Keratinocyte (primary cell): ENCODE data around the gene DENND4A. TPM values are rescaled to one million over a fixed set of nuclear protein-coding genes. Genes with fewer than 3 reads are reported as not detected.

ENCODE experiments used
- DNase-seq: peaks from one replicate; pipeline ENCODE4 v3.0.0-alpha.2; 2011; ENCODE audit warnings: low read depth, missing footprints, low spot score
- FAIRE-seq: peaks from 2 replicates; lab custom pipeline; 2011; peaks lifted over from hg19 to GRCh38; lab: Jason Lieb, UNC
- H2AFZ ChIP-seq: 2 replicates; pipeline ENCODE4 v1.6.0; 2012; ENCODE audit warnings: low read length, control low read depth, inconsistent platforms; ENCODE audit not compliant: control insufficient read depth
- H3K27ac ChIP-seq: 2 replicates; pipeline ENCODE4 v1.5.1; 2011; ENCODE audit warnings: low read length; ENCODE audit not compliant: control insufficient read depth, insufficient read depth
- H3K27me3 ChIP-seq: 3 replicates; pipeline ENCODE4 v1.6.0; 2011; ENCODE audit warnings: low read length; ENCODE audit not compliant: control insufficient read depth, insufficient read depth; ENCODE audit errors: extremely low read depth
- H3K36me3 ChIP-seq, 2 experiments: 2 replicates in 1 of 2; 3 replicates in 1 of 2; pipeline ENCODE4 v1.5.1; 2011; ENCODE audit warnings: low read length in 2 of 2, mild to moderate bottlenecking in 1 of 2; ENCODE audit not compliant: control insufficient read depth in 2 of 2, insufficient read depth in 2 of 2; ENCODE audit errors: extremely low read depth in 1 of 2
- H3K4me1 ChIP-seq: 3 replicates; pipeline ENCODE4 v1.5.1; 2011; ENCODE audit warnings: low read length; ENCODE audit not compliant: control insufficient read depth, insufficient read depth; ENCODE audit errors: extremely low read depth
- H3K4me2 ChIP-seq: 3 replicates; pipeline ENCODE4 v1.6.0; 2011; ENCODE audit warnings: low read depth, low read length; ENCODE audit not compliant: control insufficient read depth, insufficient read depth; ENCODE audit errors: extremely low read depth
- H3K4me3 ChIP-seq, 3 experiments: fragments of 200-600 bp in 1 of 3; sonication (generic) in 1 of 3; 2 replicates in 2 of 3; 3 replicates in 1 of 3; pipeline ENCODE4 v1.5.1; 2011 to 2016; ENCODE audit warnings: low read length in 3 of 3, mild to moderate bottlenecking in 3 of 3, control low read depth in 2 of 3, inconsistent platforms in 1 of 3, low read depth in 1 of 3, mixed read lengths in 1 of 3, mixed run types in 1 of 3, moderate library complexity in 1 of 3; ENCODE audit not compliant: control insufficient read depth in 2 of 3, insufficient read depth in 2 of 3; ENCODE audit errors: extremely low read depth in 1 of 3
- H3K79me2 ChIP-seq: 2 replicates; pipeline ENCODE4 v1.6.0; 2012; ENCODE audit warnings: low read length; ENCODE audit not compliant: control insufficient read depth, insufficient read depth
- H3K9ac ChIP-seq: 3 replicates; pipeline ENCODE4 v1.6.0; 2011; ENCODE audit warnings: low read length; ENCODE audit not compliant: control insufficient read depth, insufficient read depth; ENCODE audit errors: extremely low read depth
- H3K9me1 ChIP-seq: 3 replicates; pipeline ENCODE4 v1.6.0; 2011; ENCODE audit warnings: low read length; ENCODE audit not compliant: control insufficient read depth, insufficient read depth; ENCODE audit errors: extremely low read depth
- H3K9me3 ChIP-seq: 2 replicates; pipeline ENCODE4 v1.5.1; 2012; ENCODE audit warnings: low read depth, low read length; ENCODE audit not compliant: control insufficient read depth
- H4K20me1 ChIP-seq: 3 replicates; pipeline ENCODE4 v1.6.0; 2011; ENCODE audit warnings: low read length; ENCODE audit not compliant: control insufficient read depth, insufficient read depth; ENCODE audit errors: extremely low read depth
- CTCF ChIP-seq, 3 experiments: IDR thresholded peaks in 1 of 3; conservative IDR thresholded peaks in 1 of 3; optimal IDR thresholded peaks in 1 of 3; 2 replicates in 2 of 3; 3 replicates in 1 of 3; pipeline versions ENCODE3 to v1.5.1; 2011; ENCODE audit warnings: low read length in 3 of 3, mild to moderate bottlenecking in 3 of 3, moderate library complexity in 2 of 3, control low read depth in 1 of 3, inconsistent platforms in 1 of 3; ENCODE audit not compliant: insufficient read depth in 2 of 3; ENCODE audit errors: extremely low read depth in 1 of 3
- EZH2 ChIP-seq: IDR thresholded peaks from one replicate; pipeline ENCODE4 v1.6.1; 2012; ENCODE audit warnings: inconsistent platforms, mild to moderate bottlenecking, low read length, moderate library complexity
- dilution Hi-C: fragments of 300-500 bp; cut with MboI; formaldehyde crosslinking; loops from one replicate; pipeline ENCODE4 v1.7.0; 2020; ENCODE audit warnings: low sequenced_read_pairs; ENCODE audit not compliant: extremely low pct_ligation_motif_present
- polyA plus RNA-seq, 5 experiments: library from polyadenylated mRNA; depleted of rRNA in 3 of 5; stranded (reverse) in 3 of 5; stranded (forward) in 1 of 5; unstranded in 1 of 5; fragments of >200 nt; gene quantifications; 1 replicate in 1 of 5; 2 replicates in 3 of 5; 3 replicates in 1 of 5; pipeline versions ENCODE4 v1.2.1 to v1.2.3, GENCODE V29; 2011 to 2012; ENCODE audit warnings: missing spikeins in 2 of 5, low read depth in 1 of 5, low replicate concordance in 1 of 5
- small RNA-seq, 3 experiments: library from RNA; depleted of rRNA; stranded (forward); fragments of <200 nt; gene quantifications; one replicate each; pipeline ENCODE3, GENCODE V24; 2012; ENCODE audit warnings: low read depth in 3 of 3, low replicate concordance in 1 of 3; ENCODE audit not compliant: insufficient read length in 3 of 3

DENND4A gene
- polyA plus RNA-seq, 1 donor (not counting 4 experiments of a cell fraction or from before 2014, with no cell fraction given) = 10.0 TPM

- no peaks in the 10 kb centered on the region for H3K9me1 ChIP-seq
- peak overlapping the region; percentile 95 for H3K27ac ChIP-seq
- dilution Hi-C loops = no loop called here
- no peaks in the 10 kb centered on the region for H3K9me3 ChIP-seq
- H2AFZ ChIP-seq = peak overlapping the region; percentile 97
- peaks cover 19% of the 10 kb centered on the region for H3K4me1 ChIP-seq
- H3K9ac ChIP-seq = peak overlapping the region; percentile 97
- peak overlapping the region; percentile 67 for H3K4me2 ChIP-seq
- no peaks in the 10 kb centered on the region for H3K36me3 ChIP-seq
- H4K20me1 ChIP-seq = no peaks in the 10 kb centered on the region
- TF ChIP-seq EZH2 = no peak
- no peak for TF ChIP-seq CTCF (optimal IDR thresholded peaks at IDR 0.05 in 1 of 3, IDR thresholded peaks at IDR 0.05 in 1 of 3, conservative IDR thresholded peaks at IDR 0.05 in 1 of 3; ENCODE audit: extremely low read depth in 1 of 3, insufficient read depth in 2 of 3, low read length in 3 of 3)
- DNase-seq (no peak), FAIRE-seq (no peak)
- H3K79me2 ChIP-seq = peaks cover 28% of the 10 kb centered on the region
- H3K27me3 ChIP-seq = no peaks in the 10 kb centered on the region
- peak overlapping the region; percentile 73 to 89 (median 75) for H3K4me3 ChIP-seq
Observed at GRCh38 chr15:65611888-65612615, 180.0 kb downstream of the DENND4A start.

- Histone ChIP-seq H3K36me3 (no peaks in the 10 kb centered on the region), H3K27ac (peak within 1 kb of the TSS; percentile 95), H3K9ac (peak within 1 kb of the TSS; percentile 97), H3K9me1 (no peaks in the 10 kb centered on the region), H4K20me1 (no peaks in the 10 kb centered on the region), H3K27me3 (no peaks in the 10 kb centered on the region), H3K9me3 (no peaks in the 10 kb centered on the region), H3K79me2 (peaks cover 33% of the 10 kb centered on the region), H3K4me3 (peak within 1 kb of the TSS; percentile 73 to 89 (median 75)), H2AFZ (peak within 1 kb of the TSS; percentile 97), H3K4me2 (peak within 1 kb of the TSS; percentile 80), H3K4me1 (peaks cover 19% of the 10 kb centered on the region)
- dilution Hi-C loops = no loop called here
- FAIRE-seq (peak; percentile 60), DNase-seq (peak; percentile 40)
- peak; percentile 46 to 75 (median 54) for TF ChIP-seq CTCF (optimal IDR thresholded peaks at IDR 0.05 in 1 of 3, IDR thresholded peaks at IDR 0.05 in 1 of 3, conservative IDR thresholded peaks at IDR 0.05 in 1 of 3; ENCODE audit: extremely low read depth in 1 of 3, insufficient read depth in 2 of 3, low read length in 3 of 3)
- TF ChIP-seq EZH2 = no peak
Observed at GRCh38 chr15:65610871-65611718, 181.0 kb downstream of the DENND4A start, which contains the start of gene INTS14. INTS14 (minus strand) TSS chr15:65611131; CDS start chr15:65607380, 3,751 bp downstream.

Small RNA genes within 50 kb of the gene (small RNA-seq; reads per million reads assigned to genes)
- 0 to 0.07 (median 0) reads per million in 3 experiments for gene MIR4511
- gene SNORD13E = 0 reads per million in 3 experiments

Other genes starting within 250 kb of the DENND4A start
- 40.4 to 51.0 TPM (median 47.6 TPM) in 3 replicates for gene INTS14, start 181.2 kb downstream of the DENND4A start, polyA plus RNA-seq
- gene SLC24A1, start 170.4 kb downstream of the DENND4A start, polyA plus RNA-seq = 2.9 to 4.0 TPM (median 4.0 TPM) in 3 replicates
- gene RAB11A, start 77.2 kb upstream of the DENND4A start, polyA plus RNA-seq = 356 to 649 TPM (median 537 TPM) in 3 replicates